IMR-90 (cell line): ENCODE results near the gene NABP1. TPM values are rescaled to one million over a fixed set of nuclear protein-coding genes. Genes with fewer than 3 reads are reported as not detected.

Experiments used
- ATAC-seq: fragments of 200-7000 bp; cut with Tn5 transposase; 2 replicates; pipeline ENCODE4 v1.9.1; 2020; ENCODE audit warnings: low read depth, mild to moderate bottlenecking, moderate library complexity
- BruUV-seq: library from RNA; stranded (reverse); fragments of 400-500 nt; replicated peaks from 2 replicates; lab custom pipeline; 2021; lab: Mats Ljungman, UMichigan
- CTCF ChIA-PET: fragments of 300-600 bp; formaldehyde crosslinking; extraction: SDS; loops from one replicate; lab custom pipeline; 2021; ENCODE audit warnings: antibody characterized with exemption; lab: Yijun Ruan, JAX
- POLR2A ChIA-PET: fragments of 300-600 bp; sonication (Branson Sonifier 250); formaldehyde crosslinking; loops from one replicate; lab custom pipeline; 2022; ENCODE audit warnings: antibody characterized with exemption; ENCODE audit not compliant: unreplicated experiment; lab: Charles Lee
- DNase-seq: peaks from one replicate; pipeline ENCODE4 v3.0.0; 2013
- H2AFZ ChIP-seq: replicated peaks from 2 replicates; pipeline ENCODE3; 2013; ENCODE audit warnings: low read length, mild to moderate bottlenecking; ENCODE audit not compliant: poor library complexity
- H2AK5ac ChIP-seq: 2 replicates; pipeline ENCODE4 v1.6.1; 2013; ENCODE audit warnings: low read depth, low read length, inconsistent platforms
- H2AK9ac ChIP-seq: replicated peaks from 2 replicates; pipeline ENCODE3; 2013; ENCODE audit warnings: mild to moderate bottlenecking, low read depth, low read length, moderate library complexity; ENCODE audit not compliant: poor library complexity
- H2BK120ac ChIP-seq: 2 replicates; pipeline ENCODE4 v1.6.1; 2013; ENCODE audit warnings: low read depth, low read length, inconsistent platforms
- H2BK15ac ChIP-seq: 3 replicates; pipeline ENCODE4 v1.6.1; 2013; ENCODE audit warnings: low read depth, low read length, inconsistent platforms
- H2BK20ac ChIP-seq: 2 replicates; pipeline ENCODE4 v1.6.1; 2013; ENCODE audit warnings: low read depth, mild to moderate bottlenecking, inconsistent platforms, low read length, moderate library complexity
- H2BK5ac ChIP-seq: 2 replicates; pipeline ENCODE4 v1.6.1; 2013; ENCODE audit warnings: mild to moderate bottlenecking, low read depth, low read length, inconsistent platforms; ENCODE audit not compliant: poor library complexity, severe bottlenecking
- H3K14ac ChIP-seq: replicated peaks from 2 replicates; pipeline ENCODE4 v1.6.1; 2013; ENCODE audit warnings: low read depth, low read length, inconsistent platforms
- H3K18ac ChIP-seq: 2 replicates; pipeline ENCODE4 v1.6.1; 2013; ENCODE audit warnings: low read depth, low read length, control low read depth
- H3K23ac ChIP-seq: 2 replicates; pipeline ENCODE4 v1.6.1; 2013; ENCODE audit warnings: low read depth, low read length, inconsistent platforms
- H3K27ac ChIP-seq: 2 replicates; pipeline ENCODE4 v1.5.1; 2013; ENCODE audit warnings: mild to moderate bottlenecking, control low read depth, low read length; ENCODE audit not compliant: insufficient read depth
- H3K27me3 ChIP-seq: 2 replicates; pipeline ENCODE4 v1.6.1; 2013; ENCODE audit warnings: low read length; ENCODE audit not compliant: control insufficient read depth, insufficient read depth
- H3K36me3 ChIP-seq: 2 replicates; pipeline ENCODE4 v1.6.1; 2013; ENCODE audit warnings: low read length, mixed read lengths; ENCODE audit not compliant: control insufficient read depth, insufficient read depth
- H3K4ac ChIP-seq: 2 replicates; pipeline ENCODE4 v1.6.1; 2013; ENCODE audit warnings: low read depth, low read length, inconsistent platforms
- H3K4me1 ChIP-seq: 2 replicates; pipeline ENCODE4 v1.6.1; 2013; ENCODE audit warnings: low read length, mixed read lengths; ENCODE audit not compliant: control insufficient read depth, insufficient read depth
- H3K4me2 ChIP-seq: 2 replicates; pipeline ENCODE4 v1.6.1; 2013; ENCODE audit warnings: low read depth, mild to moderate bottlenecking, control low read depth, low read length, moderate library complexity
- H3K4me3 ChIP-seq: 2 replicates; pipeline ENCODE4 v1.5.1; 2013; ENCODE audit warnings: low read depth, mild to moderate bottlenecking, control low read depth, low read length, moderate library complexity; ENCODE audit not compliant: insufficient read depth
- H3K56ac ChIP-seq: 2 replicates; pipeline ENCODE4 v1.6.1; 2013; ENCODE audit warnings: low read length, inconsistent platforms; ENCODE audit not compliant: insufficient read depth; ENCODE audit errors: extremely low read depth
- H3K79me1 ChIP-seq, 2 experiments: 2 replicates each; pipeline ENCODE4 v1.6.1; 2013; ENCODE audit warnings: low read length in 2 of 2, inconsistent platforms in 1 of 2, low read depth in 1 of 2
- H3K9ac ChIP-seq: 2 replicates; pipeline ENCODE4 v1.6.1; 2013; ENCODE audit warnings: low read depth, low read length, control low read depth
- H3K9me1 ChIP-seq: 2 replicates; pipeline ENCODE4 v1.6.1; 2013; ENCODE audit warnings: low read length, inconsistent platforms; ENCODE audit not compliant: insufficient read depth
- H3K9me3 ChIP-seq: 2 replicates; pipeline ENCODE4 v1.6.1; 2013; ENCODE audit warnings: low read length; ENCODE audit not compliant: control insufficient read depth, insufficient read depth
- H4K20me1 ChIP-seq: 2 replicates; pipeline ENCODE4 v1.6.1; 2013; ENCODE audit warnings: low read length, inconsistent platforms; ENCODE audit not compliant: insufficient read depth
- H4K5ac ChIP-seq: 2 replicates; pipeline ENCODE4 v1.6.1; 2013; ENCODE audit warnings: mild to moderate bottlenecking, low read depth, low read length, control low read depth
- H4K8ac ChIP-seq, 2 experiments: 2 replicates each; pipeline ENCODE4 v1.6.1; 2013; ENCODE audit warnings: low read depth in 2 of 2, low read length in 2 of 2, control low read depth in 1 of 2, inconsistent platforms in 1 of 2
- H4K91ac ChIP-seq: 2 replicates; pipeline ENCODE4 v1.6.1; 2013; ENCODE audit warnings: low read depth, low read length, inconsistent platforms; ENCODE audit not compliant: insufficient read depth
- BHLHE40 ChIP-seq: fragments of 150-350 bp; IDR thresholded peaks from 2 replicates; pipeline ENCODE4 v1.6.1; 2016; ENCODE audit warnings: mild to moderate bottlenecking, low read depth, low read length
- CEBPB ChIP-seq: IDR thresholded peaks from 2 replicates; pipeline ENCODE4 v1.6.1; 2012; ENCODE audit warnings: low read depth, low read length, improper control_type of control experiment
- CHD1 ChIP-seq: IDR thresholded peaks from 2 replicates; pipeline ENCODE4 v1.6.1; 2012; ENCODE audit warnings: low read depth, low read length, improper control_type of control experiment
- FOS ChIP-seq: fragments of 150-350 bp; IDR thresholded peaks from 2 replicates; pipeline ENCODE4 v1.6.1; 2016; ENCODE audit warnings: low read depth, low read length
- MAFK ChIP-seq: IDR thresholded peaks from 2 replicates; pipeline ENCODE4 v1.6.1; 2012; ENCODE audit warnings: low read depth, low read length, improper control_type of control experiment
- MAZ ChIP-seq: IDR thresholded peaks from 2 replicates; pipeline ENCODE4 v1.6.1; 2012; ENCODE audit warnings: low read depth, mild to moderate bottlenecking, low read length, improper control_type of control experiment, moderate library complexity, borderline replicate concordance
- MXI1 ChIP-seq: IDR thresholded peaks from 2 replicates; pipeline ENCODE4 v1.6.1; 2012; ENCODE audit warnings: low read depth, mild to moderate bottlenecking, low read length, moderate library complexity, borderline replicate concordance
- NFE2L2 ChIP-seq: fragments of 150-350 bp; IDR thresholded peaks from 2 replicates; pipeline ENCODE4 v1.6.1; 2016; ENCODE audit warnings: low read depth, mild to moderate bottlenecking, low read length
- POLR2A ChIP-seq: IDR thresholded peaks from 2 replicates; pipeline ENCODE4 v1.6.1; 2012; ENCODE audit warnings: mild to moderate bottlenecking, low read depth, low read length
- RAD21 ChIP-seq: IDR thresholded peaks from 2 replicates; pipeline ENCODE4 v1.6.1; 2012; ENCODE audit warnings: low read length, improper control_type of control experiment
- RFX5 ChIP-seq: IDR thresholded peaks from 2 replicates; pipeline ENCODE4 v1.8.0; 2012; ENCODE audit warnings: low read depth, mild to moderate bottlenecking, low read length, moderate library complexity
- SMC3 ChIP-seq: fragments of 150-350 bp; IDR thresholded peaks from 2 replicates; pipeline ENCODE4 v1.6.1; 2016; ENCODE audit warnings: low read depth, mild to moderate bottlenecking, antibody characterized with exemption, low read length, moderate library complexity
- WGBS, 2 experiments: methylation state at CpG; one replicate each; pipeline versions ENCODE4 v1.1.5 to v1.1.7; 2013; ENCODE audit warnings: missing lambda C conversion rate in 2 of 2; ENCODE audit not compliant: insufficient read length in 1 of 2; ENCODE audit errors: extremely low coverage in 2 of 2; 5-methylcytosine and 5-hydroxymethylcytosine counted together
- dilution Hi-C: fragments of 300-500 bp; cut with HindIII; formaldehyde crosslinking; loops from one replicate; pipeline ENCODE4 v1.14.3; 2018; ENCODE audit warnings: low sequenced_read_pairs; ENCODE audit not compliant: unreplicated experiment
- in situ Hi-C: fragments of 300-500 bp; cut with MboI; formaldehyde crosslinking; loops from 3 replicates; pipeline ENCODE4 v1.14.3; 2019; ENCODE audit warnings: low sequenced_read_pairs, inconsistent platforms, mixed read lengths
- intact Hi-C: fragments of 100-400 bp; cut with micrococcal nuclease; formaldehyde crosslinking; loops from 2 replicates; pipeline ENCODE4 v1.10.0; 2022
- polyA plus RNA-seq, 3 experiments: library from polyadenylated mRNA; depleted of rRNA; stranded (reverse); fragments of >200 nt; gene quantifications; 2 replicates each; pipeline ENCODE4 v1.2.3, GENCODE V29; 2012; ENCODE audit warnings: low replicate concordance in 1 of 3
- total RNA-seq: library from RNA; depleted of rRNA; stranded (reverse); fragments of >200 nt; gene quantifications from 2 replicates; pipeline ENCODE4 v1.2.3, GENCODE V29; 2012
- TF ChIP-seq, protein P1 (sequence below): fragments of 150-350 bp; IDR thresholded peaks from 2 replicates; pipeline ENCODE4 v1.6.1; 2016; ENCODE audit warnings: low read depth, mild to moderate bottlenecking, low read length, moderate library complexity, borderline replicate concordance
- TF ChIP-seq, protein P2 (sequence below): conservative IDR thresholded peaks from 2 replicates; pipeline ENCODE4 v1.5.1; 2012; ENCODE audit warnings: mild to moderate bottlenecking, low read depth, low read length, improper control_type of control experiment
- TF ChIP-seq, protein P3 (sequence below): fragments of 150-350 bp; IDR thresholded peaks from 2 replicates; pipeline ENCODE4 v1.6.1; 2017; ENCODE audit warnings: mild to moderate bottlenecking, antibody characterized with exemption, low read length, low read depth

The NABP1 gene
- total and polyA plus RNA-seq, 2 of the 4 experiments (the other 2 are of a cell fraction) = 57.7 to 73.3 TPM

DNA sequence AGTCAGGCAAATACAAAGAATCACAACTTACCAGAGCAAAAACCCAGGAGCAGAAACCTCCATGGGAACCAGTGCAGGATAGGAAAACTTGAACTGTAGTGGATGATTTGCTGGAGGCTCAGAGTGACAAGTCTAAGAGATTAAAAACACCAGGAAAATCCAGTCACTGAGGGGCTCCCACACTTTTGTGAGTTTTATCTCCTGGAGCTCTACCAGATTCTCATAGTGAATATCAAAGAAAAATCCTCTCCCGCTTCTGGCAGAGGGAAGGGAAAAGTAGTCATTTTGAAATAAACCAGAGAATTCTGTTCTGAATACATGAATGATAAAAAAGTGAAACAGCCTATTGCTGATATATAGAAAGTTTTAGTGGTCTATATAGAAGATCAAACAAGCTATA is 23.1 kb downstream of the NABP1 start:
- ChIA-PET CTCF (no interaction called here), POLR2A (interaction anchor here (0.6 to 0.9 kb wide), 2 partner anchors 23 to 591 kb away, joined by 3 to 4 read pairs; partner anchors contain the start of gene NABP1)
- H2AK5ac ChIP-seq = no peak overlapping the region
- dilution Hi-C loops (no loop called here), intact Hi-C loops (loop anchor here (10.0 kb wide), 1 partner anchor 164 kb away; no protein-coding TSS in a partner anchor), in situ Hi-C loops (no loop called here)
- no peak overlapping the region for H3K14ac ChIP-seq
- H2AK9ac ChIP-seq = no peak overlapping the region
- no peak overlapping the region for H3K23ac ChIP-seq
- no peak overlapping the region for H3K4me2 ChIP-seq
- TF ChIP-seq FOS (no peak), BHLHE40 (no peak), MAFK (no peak), MXI1 (no peak), POLR2A (no peak), MAZ (no peak), RFX5 (no peak), SMC3 (no peak), CEBPB (no peak), NFE2L2 (no peak), RAD21 (no peak), CHD1 (no peak)
- TF ChIP-seq, protein P1, sequence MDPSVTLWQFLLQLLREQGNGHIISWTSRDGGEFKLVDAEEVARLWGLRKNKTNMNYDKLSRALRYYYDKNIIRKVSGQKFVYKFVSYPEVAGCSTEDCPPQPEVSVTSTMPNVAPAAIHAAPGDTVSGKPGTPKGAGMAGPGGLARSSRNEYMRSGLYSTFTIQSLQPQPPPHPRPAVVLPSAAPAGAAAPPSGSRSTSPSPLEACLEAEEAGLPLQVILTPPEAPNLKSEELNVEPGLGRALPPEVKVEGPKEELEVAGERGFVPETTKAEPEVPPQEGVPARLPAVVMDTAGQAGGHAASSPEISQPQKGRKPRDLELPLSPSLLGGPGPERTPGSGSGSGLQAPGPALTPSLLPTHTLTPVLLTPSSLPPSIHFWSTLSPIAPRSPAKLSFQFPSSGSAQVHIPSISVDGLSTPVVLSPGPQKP = no peak
- TF ChIP-seq, protein P2, sequence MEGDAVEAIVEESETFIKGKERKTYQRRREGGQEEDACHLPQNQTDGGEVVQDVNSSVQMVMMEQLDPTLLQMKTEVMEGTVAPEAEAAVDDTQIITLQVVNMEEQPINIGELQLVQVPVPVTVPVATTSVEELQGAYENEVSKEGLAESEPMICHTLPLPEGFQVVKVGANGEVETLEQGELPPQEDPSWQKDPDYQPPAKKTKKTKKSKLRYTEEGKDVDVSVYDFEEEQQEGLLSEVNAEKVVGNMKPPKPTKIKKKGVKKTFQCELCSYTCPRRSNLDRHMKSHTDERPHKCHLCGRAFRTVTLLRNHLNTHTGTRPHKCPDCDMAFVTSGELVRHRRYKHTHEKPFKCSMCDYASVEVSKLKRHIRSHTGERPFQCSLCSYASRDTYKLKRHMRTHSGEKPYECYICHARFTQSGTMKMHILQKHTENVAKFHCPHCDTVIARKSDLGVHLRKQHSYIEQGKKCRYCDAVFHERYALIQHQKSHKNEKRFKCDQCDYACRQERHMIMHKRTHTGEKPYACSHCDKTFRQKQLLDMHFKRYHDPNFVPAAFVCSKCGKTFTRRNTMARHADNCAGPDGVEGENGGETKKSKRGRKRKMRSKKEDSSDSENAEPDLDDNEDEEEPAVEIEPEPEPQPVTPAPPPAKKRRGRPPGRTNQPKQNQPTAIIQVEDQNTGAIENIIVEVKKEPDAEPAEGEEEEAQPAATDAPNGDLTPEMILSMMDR = no peak
- TF ChIP-seq, protein P3, sequence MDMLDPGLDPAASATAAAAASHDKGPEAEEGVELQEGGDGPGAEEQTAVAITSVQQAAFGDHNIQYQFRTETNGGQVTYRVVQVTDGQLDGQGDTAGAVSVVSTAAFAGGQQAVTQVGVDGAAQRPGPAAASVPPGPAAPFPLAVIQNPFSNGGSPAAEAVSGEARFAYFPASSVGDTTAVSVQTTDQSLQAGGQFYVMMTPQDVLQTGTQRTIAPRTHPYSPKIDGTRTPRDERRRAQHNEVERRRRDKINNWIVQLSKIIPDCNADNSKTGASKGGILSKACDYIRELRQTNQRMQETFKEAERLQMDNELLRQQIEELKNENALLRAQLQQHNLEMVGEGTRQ = no peak
- ATAC-seq (no peak), DNase-seq (no peak)
- no peaks in the 10 kb centered on the region for H3K9me3 ChIP-seq
- no peak overlapping the region for H3K4me3 ChIP-seq
- no peak overlapping the region for H2BK120ac ChIP-seq
- H3K18ac ChIP-seq = no peak overlapping the region
- H4K20me1 ChIP-seq = peaks cover 3% of the 10 kb centered on the region; the same call in 1 of the 2 replicates
- no peak overlapping the region for H3K56ac ChIP-seq
- H3K4me1 ChIP-seq = no peaks in the 10 kb centered on the region
- no peak overlapping the region for H3K4ac ChIP-seq
- H4K91ac ChIP-seq = no peak overlapping the region
- no peaks in the 10 kb centered on the region for H3K27me3 ChIP-seq
- BruUV-seq = no TSS peak
- H2BK5ac ChIP-seq = no peak overlapping the region
- H2BK20ac ChIP-seq = no peak overlapping the region
- no peaks in the 10 kb centered on the region for H3K36me3 ChIP-seq
- no peaks in the 10 kb centered on the region for H3K79me1 ChIP-seq
- H4K8ac ChIP-seq = no peak overlapping the region
- WGBS, 2 experiments = no CpG with 5 or more reads among the region's 1 CpG
- no peak overlapping the region for H3K9ac ChIP-seq
- H2AFZ ChIP-seq = no peak overlapping the region
- no peaks in the 10 kb centered on the region for H3K9me1 ChIP-seq
- H2BK15ac ChIP-seq = no peak overlapping the region
- H3K27ac ChIP-seq = no peak overlapping the region
- no peak overlapping the region for H4K5ac ChIP-seq
